ENCODE results near the gene TMOD2.

GRCh38 chr15:51849860-51850259, 98.5 kb downstream of the TMOD2 start:
- no peak for TF ChIP-seq CTCF (optimal IDR thresholded peaks at IDR 0.05 in 1 of 3, IDR thresholded peaks at IDR 0.05 in 1 of 3, conservative IDR thresholded peaks at IDR 0.05 in 1 of 3; ENCODE audit: extremely low read depth in 1 of 3, insufficient read depth in 2 of 3, low read length in 3 of 3)
- TF ChIP-seq EZH2 (IDR thresholded peaks at IDR 0.05; ENCODE audit: low read length) = no peak
